H1 (cell line): Measurements from ENCODE around the gene HAND1. TPM values are rescaled to one million over a fixed set of nuclear protein-coding genes. Genes with fewer than 3 reads are reported as not detected.

Experiments used
- CTCF ChIA-PET: fragments of 300-600 bp; sonication (Branson Sonifier 250); formaldehyde crosslinking; loops from one replicate; lab custom pipeline; 2021; ENCODE audit not compliant: partially characterized antibody; lab: Charles Lee
- POLR2A ChIA-PET: fragments of 300-600 bp; sonication (Branson Sonifier 250); formaldehyde crosslinking; loops from one replicate; lab custom pipeline; 2021; ENCODE audit warnings: inconsistent platforms; ENCODE audit not compliant: partially characterized antibody; lab: Charles Lee
- DNase-seq, 2 experiments: peaks; one replicate each; pipeline versions ENCODE4 v3.0.0 to v3.0.0-alpha.2; 2010 to 2022; ENCODE audit warnings: low spot score in 2 of 2, low read depth in 1 of 2, mixed read lengths in 1 of 2
- FAIRE-seq: peaks from 2 replicates; lab custom pipeline; 2011; peaks lifted over from hg19 to GRCh38; lab: Jason Lieb, UNC
- H2AFZ ChIP-seq: 2 replicates; pipeline ENCODE4 v1.8.1; 2012; ENCODE audit warnings: low read length, inconsistent platforms
- H2AK5ac ChIP-seq: 2 replicates; pipeline ENCODE4 v1.6.1; 2013; ENCODE audit warnings: low read depth, low read length
- H2BK120ac ChIP-seq: replicated peaks from 2 replicates; pipeline ENCODE3; 2013; ENCODE audit warnings: low read depth, low read length, inconsistent platforms
- H2BK12ac ChIP-seq: 2 replicates; pipeline ENCODE4 v1.6.1; 2013; ENCODE audit warnings: low read depth, low read length
- H2BK15ac ChIP-seq: 2 replicates; pipeline ENCODE4 v1.6.1; 2013; ENCODE audit warnings: low read length
- H2BK20ac ChIP-seq: 2 replicates; pipeline ENCODE4 v1.6.1; 2013; ENCODE audit warnings: low read length
- H2BK5ac ChIP-seq: 2 replicates; pipeline ENCODE4 v1.6.1; 2013; ENCODE audit warnings: low read depth, low read length
- H3K14ac ChIP-seq: 2 replicates; pipeline ENCODE4 v1.6.1; 2013; ENCODE audit warnings: inconsistent platforms; ENCODE audit not compliant: insufficient read length
- H3K18ac ChIP-seq: 2 replicates; pipeline ENCODE4 v1.6.1; 2013; ENCODE audit warnings: low read length; ENCODE audit errors: extremely low read depth
- H3K23ac ChIP-seq: 2 replicates; pipeline ENCODE4 v1.6.1; 2013; ENCODE audit warnings: inconsistent platforms; ENCODE audit not compliant: insufficient read length
- H3K23me2 ChIP-seq: 2 replicates; pipeline ENCODE4 v1.6.1; 2013; ENCODE audit warnings: low read depth, low read length
- H3K27ac ChIP-seq: 2 replicates; pipeline ENCODE4 v1.6.1; 2011; ENCODE audit warnings: low read depth, low read length, inconsistent platforms
- H3K27me3 ChIP-seq, 4 experiments: replicated peaks in 1 of 4; 1 replicate in 1 of 4; 2 replicates in 3 of 4; pipeline versions ENCODE4 v1.6.1 to v1.8.1; 2011 to 2013; ENCODE audit warnings: low read length in 3 of 4, mild to moderate bottlenecking in 3 of 4, inconsistent platforms in 2 of 4, mixed read lengths in 2 of 4, moderate library complexity in 1 of 4; ENCODE audit not compliant: control insufficient read depth in 3 of 4, insufficient read depth in 3 of 4; ENCODE audit errors: extremely low read depth in 1 of 4
- H3K36me3 ChIP-seq, 4 experiments: 2 replicates each; pipeline versions ENCODE4 v1.6.1 to v1.8.1; 2011 to 2013; ENCODE audit warnings: mild to moderate bottlenecking in 4 of 4, low read length in 3 of 4, moderate library complexity in 2 of 4, control low read depth in 1 of 4, inconsistent platforms in 1 of 4; ENCODE audit not compliant: insufficient read depth in 4 of 4, control insufficient read depth in 2 of 4
- H3K4ac ChIP-seq: replicated peaks from 2 replicates; pipeline ENCODE3; 2013; ENCODE audit warnings: low read length, low read depth, mixed read lengths, inconsistent platforms; ENCODE audit not compliant: insufficient read length
- H3K4me1 ChIP-seq, 4 experiments: replicated peaks in 1 of 4; 1 replicate in 1 of 4; 2 replicates in 3 of 4; pipeline versions ENCODE4 v1.6.1 to v1.8.1; 2011 to 2013; ENCODE audit warnings: low read length in 3 of 4, inconsistent platforms in 2 of 4, mixed read lengths in 1 of 4; ENCODE audit not compliant: insufficient read depth in 4 of 4, control insufficient read depth in 3 of 4
- H3K4me2 ChIP-seq, 2 experiments: 2 replicates each; pipeline versions ENCODE4 v1.6.1 to v1.8.1; 2011 to 2013; ENCODE audit warnings: low read depth in 2 of 2, low read length in 2 of 2, control low read depth in 1 of 2, inconsistent platforms in 1 of 2, mild to moderate bottlenecking in 1 of 2; ENCODE audit not compliant: insufficient read depth in 1 of 2
- H3K4me3 ChIP-seq, 4 experiments: fragments of 200-600, 300-600 bp in 1 of 4; sonication (generic), shearing (Covaris generic), sonication (Bioruptor Twin) in 1 of 4; 2 replicates each; pipeline versions ENCODE4 v1.5.1 to v1.8.1; 2011 to 2016; ENCODE audit warnings: low read length in 4 of 4, low read depth in 3 of 4, control low read depth in 2 of 4, inconsistent platforms in 2 of 4, mild to moderate bottlenecking in 2 of 4, mixed read lengths in 1 of 4, moderate library complexity in 1 of 4; ENCODE audit not compliant: insufficient read depth in 2 of 4; ENCODE audit errors: extremely low read depth in 1 of 4
- H3K56ac ChIP-seq: replicated peaks from 2 replicates; pipeline ENCODE3; 2013; ENCODE audit warnings: low read depth, mild to moderate bottlenecking, mixed read lengths, low read length, inconsistent platforms; ENCODE audit not compliant: insufficient read length
- H3K79me1 ChIP-seq: 2 replicates; pipeline ENCODE4 v1.6.1; 2013; ENCODE audit warnings: low read depth, low read length, control low read depth
- H3K79me2 ChIP-seq, 2 experiments: 2 replicates each; pipeline versions ENCODE4 v1.6.1 to v1.8.1; 2012 to 2013; ENCODE audit warnings: low read length in 2 of 2, mild to moderate bottlenecking in 2 of 2, inconsistent platforms in 1 of 2; ENCODE audit not compliant: insufficient read depth in 2 of 2, control insufficient read depth in 1 of 2
- H3K9ac ChIP-seq, 4 experiments: replicated peaks in 1 of 4; 1 replicate in 1 of 4; 2 replicates in 3 of 4; pipeline versions ENCODE4 v1.6.1 to v1.8.1; 2011 to 2013; ENCODE audit warnings: low read depth in 3 of 4, low read length in 3 of 4, control low read depth in 2 of 4, mild to moderate bottlenecking in 2 of 4, moderate library complexity in 2 of 4, inconsistent platforms in 1 of 4; ENCODE audit errors: extremely low read depth in 1 of 4
- H3K9me3 ChIP-seq, 2 experiments: 2 replicates each; pipeline versions ENCODE4 v1.6.1 to v1.8.1; 2012 to 2013; ENCODE audit warnings: mild to moderate bottlenecking in 2 of 2, moderate library complexity in 2 of 2, control low read depth in 1 of 2, inconsistent platforms in 1 of 2, low read depth in 1 of 2, low read length in 1 of 2, mixed read lengths in 1 of 2; ENCODE audit not compliant: insufficient read depth in 2 of 2
- H4K20me1 ChIP-seq, 2 experiments: replicated peaks in 1 of 2; 2 replicates each; pipeline versions ENCODE3 to v1.8.1; 2011 to 2013; ENCODE audit warnings: inconsistent platforms in 2 of 2, low read length in 2 of 2, mild to moderate bottlenecking in 1 of 2; ENCODE audit not compliant: insufficient read depth in 2 of 2, control insufficient read depth in 1 of 2
- H4K5ac ChIP-seq: 2 replicates; pipeline ENCODE4 v1.6.1; 2013; ENCODE audit warnings: low read length, low read depth, mixed read lengths, inconsistent platforms; ENCODE audit not compliant: insufficient read length
- H4K8ac ChIP-seq: 2 replicates; pipeline ENCODE4 v1.8.0; 2013; ENCODE audit warnings: mild to moderate bottlenecking, moderate library complexity, low read length, inconsistent platforms; ENCODE audit not compliant: insufficient read depth; ENCODE audit errors: extremely low read depth
- H4K91ac ChIP-seq: replicated peaks from 2 replicates; pipeline ENCODE3; 2013; ENCODE audit warnings: low read length, mixed read lengths, inconsistent platforms; ENCODE audit not compliant: insufficient read length
- BRCA1 ChIP-seq: IDR thresholded peaks from 2 replicates; pipeline ENCODE4 v1.6.1; 2012; ENCODE audit warnings: low read depth, low read length, improper control_type of control experiment
- CREB1 ChIP-seq: IDR thresholded peaks from 2 replicates; pipeline ENCODE4 v1.6.1; 2012; ENCODE audit warnings: inconsistent platforms
- CTCF ChIP-seq, 3 experiments: IDR thresholded peaks; 1 replicate in 2 of 3; 2 replicates in 1 of 3; pipeline versions ENCODE4 v1.5.1 to v1.6.1; 2011; ENCODE audit warnings: low read length in 3 of 3, mild to moderate bottlenecking in 3 of 3, inconsistent platforms in 2 of 3, low read depth in 1 of 3, moderate library complexity in 1 of 3; ENCODE audit not compliant: insufficient read depth in 1 of 3; ENCODE audit errors: control extremely low read depth in 1 of 3
- EP300 ChIP-seq, 2 experiments: IDR thresholded peaks; 1 replicate in 1 of 2; 2 replicates in 1 of 2; pipeline ENCODE4 v1.6.1; 2011 to 2012; ENCODE audit warnings: low read depth in 2 of 2, low read length in 2 of 2, mild to moderate bottlenecking in 2 of 2, borderline replicate concordance in 1 of 2, inconsistent platforms in 1 of 2, moderate library complexity in 1 of 2
- PHF8 ChIP-seq: fragments of 200-600 bp; sonication (generic); conservative IDR thresholded peaks from 2 replicates; pipeline ENCODE4 v1.7.1; 2012; ENCODE audit warnings: low read depth, mild to moderate bottlenecking, inconsistent platforms, low read length, moderate library complexity
- SUZ12 ChIP-seq: fragments of 200-600 bp; sonication (generic); IDR thresholded peaks from 2 replicates; pipeline ENCODE4 v1.6.1; 2012; ENCODE audit warnings: mild to moderate bottlenecking, inconsistent platforms, low read length, moderate library complexity, mixed read lengths
- WGBS, 2 experiments: shearing (Covaris generic) in 1 of 2; methylation state at CpG; one replicate each; pipeline versions ENCODE4 v1.1.6 to v1.1.7; 2013 to 2015; ENCODE audit warnings: low lambda C conversion rate in 2 of 2, mixed read lengths in 2 of 2, inconsistent platforms in 1 of 2, low coverage in 1 of 2, missing lambda C conversion rate in 1 of 2; ENCODE audit not compliant: insufficient replicate concordance in 2 of 2, insufficient coverage in 1 of 2, insufficient read length in 1 of 2; ENCODE audit errors: extremely low coverage in 1 of 2, missing lambda C conversion rate in 1 of 2; 5-methylcytosine and 5-hydroxymethylcytosine counted together
- polyA plus RNA-seq, 7 experiments: library from polyadenylated mRNA; depleted of rRNA in 3 of 7; stranded (reverse) in 5 of 7; unstranded in 2 of 7; fragments of >200 nt in 5 of 7; fragments of 200-250 nt in 2 of 7; gene quantifications; 1 replicate in 5 of 7; 2 replicates in 1 of 7; 4 replicates in 1 of 7; pipeline versions ENCODE4 v1.2.1 to v1.2.3, GENCODE V29; 2011 to 2013; ENCODE audit warnings: missing spikeins in 2 of 7, mixed read lengths in 2 of 7
- total RNA-seq: library from RNA; stranded (reverse); fragmentation: NEBNext Ultra II Directional; extraction: Animal tissue kit (Norgen Biotek cat#: 25700); gene quantifications from 2 replicates; pipeline ENCODE4 v1.2.1, GENCODE V29; 2021
- TF ChIP-seq, protein P1 (sequence below): IDR thresholded peaks from 2 replicates; pipeline ENCODE4 v1.6.1; 2012; ENCODE audit warnings: low read length, inconsistent platforms

Gene HAND1
- total and polyA plus RNA-seq, 2 of the 8 experiments (the other 6 are each of a cell fraction or from before 2014, with no cell fraction given) = 0.06 TPM; not detected in 1

- Histone ChIP-seq H3K4me3 (no peak overlapping the region), H3K23me2 (no peaks in the 10 kb centered on the region), H3K36me3 (peaks cover 0 to 10% (median 4%) of the 10 kb centered on the region in 4 experiments; a peak in 5 of 8 replicates), H3K4me1 (no peaks in the 10 kb centered on the region), H3K27ac (no peak overlapping the region), H3K18ac (no peak overlapping the region), H3K79me2 (no peaks in the 10 kb centered on the region), H2AK5ac (no peak overlapping the region), H3K27me3 (no peaks in the 10 kb centered on the region), H3K79me1 (no peaks in the 10 kb centered on the region), H3K9me3 (peaks cover 2 to 3% of the 10 kb centered on the region in 2 experiments; a peak in 1 of 4 replicates), H4K5ac (no peak overlapping the region), H2AFZ (no peak overlapping the region), H3K4ac (no peak overlapping the region), H3K23ac (no peak overlapping the region), H4K20me1 (no peaks in the 10 kb centered on the region), H4K91ac (no peak overlapping the region), H3K56ac (no peak overlapping the region), H2BK15ac (no peak overlapping the region), H3K9ac (no peak overlapping the region), H3K4me2 (no peak overlapping the region), H2BK12ac (no peak overlapping the region), H2BK5ac (no peak overlapping the region), H2BK20ac (no peak overlapping the region), H2BK120ac (no peak overlapping the region), H4K8ac (no peak overlapping the region), H3K14ac (no peak overlapping the region)
- DNase-seq (no peak), FAIRE-seq (no peak)
- ChIA-PET POLR2A (interaction anchor here (0.7 to 0.9 kb wide), 2 partner anchors 9 to 359 kb away, joined by 3 to 4 read pairs; no protein-coding TSS in a partner anchor), CTCF (interaction anchor here (0.7 to 2.8 kb wide), 10 partner anchors 10 to 359 kb away, joined by 3 to 16 read pairs (median 3); no protein-coding TSS in a partner anchor)
- TF ChIP-seq PHF8 (no peak), CTCF (IDR thresholded peaks at IDR 0.05; ENCODE audit: control extremely low read depth in 1 of 3, insufficient read depth in 1 of 3, low read depth in 1 of 3, low read length in 3 of 3) (no peak), BRCA1 (no peak), CREB1 (no peak), SUZ12 (no peak), EP300 (IDR thresholded peaks at IDR 0.05; ENCODE audit: borderline replicate concordance in 1 of 2, low read depth in 2 of 2, low read length in 2 of 2) (no peak)
- TF ChIP-seq, protein P1, sequence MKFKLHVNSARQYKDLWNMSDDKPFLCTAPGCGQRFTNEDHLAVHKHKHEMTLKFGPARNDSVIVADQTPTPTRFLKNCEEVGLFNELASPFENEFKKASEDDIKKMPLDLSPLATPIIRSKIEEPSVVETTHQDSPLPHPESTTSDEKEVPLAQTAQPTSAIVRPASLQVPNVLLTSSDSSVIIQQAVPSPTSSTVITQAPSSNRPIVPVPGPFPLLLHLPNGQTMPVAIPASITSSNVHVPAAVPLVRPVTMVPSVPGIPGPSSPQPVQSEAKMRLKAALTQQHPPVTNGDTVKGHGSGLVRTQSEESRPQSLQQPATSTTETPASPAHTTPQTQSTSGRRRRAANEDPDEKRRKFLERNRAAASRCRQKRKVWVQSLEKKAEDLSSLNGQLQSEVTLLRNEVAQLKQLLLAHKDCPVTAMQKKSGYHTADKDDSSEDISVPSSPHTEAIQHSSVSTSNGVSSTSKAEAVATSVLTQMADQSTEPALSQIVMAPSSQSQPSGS = no peak
- 92% methylated on average over 4 of the region's 4 CpGs; no CpG with 5 or more reads in 1 of the 2 experiments for WGBS, 2 experiments
These were observed 46.9 kb downstream of the HAND1 start for GRCh38 chr5:154430961-154431630.
